IMR-90 (cell line): ENCODE results near the gene DNAJC28.
"Not testable (repeated sequence)": the region's sequence is repeated elsewhere in the genome, so short reads cannot be mapped to it uniquely, and the experiment has no call there.

Experiments
- CHD1 ChIP-seq: IDR thresholded peaks from 2 replicates; pipeline ENCODE4 v1.6.1; 2012; ENCODE audit warnings: low read depth, low read length, improper control_type of control experiment
- MAZ ChIP-seq: IDR thresholded peaks from 2 replicates; pipeline ENCODE4 v1.6.1; 2012; ENCODE audit warnings: low read depth, mild to moderate bottlenecking, low read length, improper control_type of control experiment, moderate library complexity, borderline replicate concordance
- POLR2A ChIP-seq: IDR thresholded peaks from 2 replicates; pipeline ENCODE4 v1.6.1; 2012; ENCODE audit warnings: mild to moderate bottlenecking, low read depth, low read length
- RAD21 ChIP-seq: IDR thresholded peaks from 2 replicates; pipeline ENCODE4 v1.6.1; 2012; ENCODE audit warnings: low read length, improper control_type of control experiment
- RCOR1 ChIP-seq: IDR thresholded peaks from 2 replicates; pipeline ENCODE4 v1.6.1; 2012; ENCODE audit warnings: mild to moderate bottlenecking, low read length, improper control_type of control experiment; ENCODE audit not compliant: insufficient replicate concordance
- RFX5 ChIP-seq: IDR thresholded peaks from 2 replicates; pipeline ENCODE4 v1.8.0; 2012; ENCODE audit warnings: low read depth, mild to moderate bottlenecking, low read length, moderate library complexity
- SMC3 ChIP-seq: fragments of 150-350 bp; IDR thresholded peaks from 2 replicates; pipeline ENCODE4 v1.6.1; 2016; ENCODE audit warnings: low read depth, mild to moderate bottlenecking, antibody characterized with exemption, low read length, moderate library complexity
- TF ChIP-seq, protein P1 (sequence below): conservative IDR thresholded peaks from 2 replicates; pipeline ENCODE4 v1.5.1; 2012; ENCODE audit warnings: mild to moderate bottlenecking, low read depth, low read length, improper control_type of control experiment
- TF ChIP-seq, protein P2 (sequence below): fragments of 150-350 bp; IDR thresholded peaks from 2 replicates; pipeline ENCODE4 v1.6.1; 2017; ENCODE audit warnings: mild to moderate bottlenecking, antibody characterized with exemption, low read length, low read depth

DNA sequence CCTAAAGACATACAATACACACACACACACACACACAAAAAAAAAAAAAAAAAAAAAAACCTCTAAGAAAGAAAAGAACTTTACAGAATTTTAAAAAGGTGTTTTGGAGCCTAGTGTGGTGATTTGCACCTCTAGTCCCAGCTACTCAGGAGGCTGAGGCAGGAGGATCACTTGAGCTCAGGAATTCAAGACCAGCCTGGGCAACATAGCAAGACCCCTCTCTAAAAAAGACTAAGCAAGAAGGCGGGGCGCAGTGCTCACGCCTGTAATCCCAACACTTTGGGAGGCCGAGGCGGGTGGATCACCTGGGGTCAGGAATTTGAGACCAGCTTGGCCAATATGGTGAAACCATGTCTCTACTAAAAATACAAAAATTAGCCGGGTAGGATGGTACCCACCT lies 44.9 kb downstream of the DNAJC28 start:
- TF ChIP-seq, protein P1, sequence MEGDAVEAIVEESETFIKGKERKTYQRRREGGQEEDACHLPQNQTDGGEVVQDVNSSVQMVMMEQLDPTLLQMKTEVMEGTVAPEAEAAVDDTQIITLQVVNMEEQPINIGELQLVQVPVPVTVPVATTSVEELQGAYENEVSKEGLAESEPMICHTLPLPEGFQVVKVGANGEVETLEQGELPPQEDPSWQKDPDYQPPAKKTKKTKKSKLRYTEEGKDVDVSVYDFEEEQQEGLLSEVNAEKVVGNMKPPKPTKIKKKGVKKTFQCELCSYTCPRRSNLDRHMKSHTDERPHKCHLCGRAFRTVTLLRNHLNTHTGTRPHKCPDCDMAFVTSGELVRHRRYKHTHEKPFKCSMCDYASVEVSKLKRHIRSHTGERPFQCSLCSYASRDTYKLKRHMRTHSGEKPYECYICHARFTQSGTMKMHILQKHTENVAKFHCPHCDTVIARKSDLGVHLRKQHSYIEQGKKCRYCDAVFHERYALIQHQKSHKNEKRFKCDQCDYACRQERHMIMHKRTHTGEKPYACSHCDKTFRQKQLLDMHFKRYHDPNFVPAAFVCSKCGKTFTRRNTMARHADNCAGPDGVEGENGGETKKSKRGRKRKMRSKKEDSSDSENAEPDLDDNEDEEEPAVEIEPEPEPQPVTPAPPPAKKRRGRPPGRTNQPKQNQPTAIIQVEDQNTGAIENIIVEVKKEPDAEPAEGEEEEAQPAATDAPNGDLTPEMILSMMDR, result not testable (repeated sequence)
- not testable (repeated sequence) for TF ChIP-seq SMC3, POLR2A, RCOR1, RAD21, MAZ, CHD1, RFX5
- TF ChIP-seq, protein P2, sequence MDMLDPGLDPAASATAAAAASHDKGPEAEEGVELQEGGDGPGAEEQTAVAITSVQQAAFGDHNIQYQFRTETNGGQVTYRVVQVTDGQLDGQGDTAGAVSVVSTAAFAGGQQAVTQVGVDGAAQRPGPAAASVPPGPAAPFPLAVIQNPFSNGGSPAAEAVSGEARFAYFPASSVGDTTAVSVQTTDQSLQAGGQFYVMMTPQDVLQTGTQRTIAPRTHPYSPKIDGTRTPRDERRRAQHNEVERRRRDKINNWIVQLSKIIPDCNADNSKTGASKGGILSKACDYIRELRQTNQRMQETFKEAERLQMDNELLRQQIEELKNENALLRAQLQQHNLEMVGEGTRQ, result not testable (repeated sequence)
